DOHH2 (cell line): ENCODE data around the gene KCNK15.

Experiments used
- H3F3A ChIP-seq: fragments of 200-600 bp; sonication (generic), shearing (Covaris generic); 2 replicates; pipeline ENCODE4 v1.6.0; 2016; ENCODE audit warnings: antibody characterized with exemption, mild to moderate bottlenecking; ENCODE audit not compliant: control insufficient read depth, insufficient read depth
- H3K27ac ChIP-seq: fragments of 200-600 bp; sonication (generic); 2 replicates; pipeline ENCODE4 v1.5.1; 2014; ENCODE audit warnings: low read depth, mild to moderate bottlenecking, low read length, moderate library complexity
- H3K27me3 ChIP-seq: fragments of 200-600 bp; sonication (generic); 2 replicates; pipeline ENCODE4 v1.6.1; 2014; ENCODE audit warnings: mild to moderate bottlenecking, low read length, mixed read lengths; ENCODE audit not compliant: control insufficient read depth
- H3K36me3 ChIP-seq: fragments of 200-600 bp; sonication (generic); 2 replicates; pipeline ENCODE4 v1.6.1; 2014; ENCODE audit warnings: mild to moderate bottlenecking, low read length, moderate library complexity, mixed read lengths; ENCODE audit not compliant: control insufficient read depth
- H3K4me1 ChIP-seq: fragments of 200-600 bp; sonication (generic); 2 replicates; pipeline ENCODE4 v1.6.1; 2014; ENCODE audit warnings: mild to moderate bottlenecking, low read length, mixed read lengths; ENCODE audit not compliant: control insufficient read depth
- H3K4me2 ChIP-seq: fragments of 200-600 bp; sonication (generic); 2 replicates; pipeline ENCODE4 v1.6.0; 2014; ENCODE audit warnings: mild to moderate bottlenecking, low read length, moderate library complexity
- H3K4me3 ChIP-seq: fragments of 200-600 bp; sonication (generic); 2 replicates; pipeline ENCODE4 v1.5.1; 2014; ENCODE audit warnings: mild to moderate bottlenecking, low read length, mixed read lengths
- H3K79me2 ChIP-seq: fragments of 200-600 bp; sonication (generic); 2 replicates; pipeline ENCODE4 v1.6.1; 2014; ENCODE audit warnings: mild to moderate bottlenecking, low read length, mixed read lengths; ENCODE audit not compliant: control insufficient read depth
- H3K9me2 ChIP-seq: fragments of 200-600 bp; sonication (generic); replicated peaks from 2 replicates; pipeline ENCODE4 v1.6.1; 2014; ENCODE audit warnings: mild to moderate bottlenecking, low read length, mixed read lengths; ENCODE audit not compliant: control insufficient read depth
- H3K9me3 ChIP-seq: fragments of 200-600 bp; sonication (generic); 2 replicates; pipeline ENCODE4 v1.6.1; 2014; ENCODE audit warnings: antibody characterized with exemption, low read length, mixed read lengths; ENCODE audit not compliant: control insufficient read depth, insufficient read depth
- H4K20me1 ChIP-seq: fragments of 200-600 bp; sonication (generic); 2 replicates; pipeline ENCODE4 v1.6.0; 2014; ENCODE audit warnings: low read depth, mild to moderate bottlenecking, antibody characterized with exemption, low read length, moderate library complexity; ENCODE audit not compliant: control insufficient read depth, insufficient read depth
- CTCF ChIP-seq: fragments of 200-600 bp; sonication (generic); IDR thresholded peaks from one replicate; pipeline ENCODE4 v1.5.1; 2014; ENCODE audit warnings: antibody characterized with exemption, mild to moderate bottlenecking, low read depth, low read length; ENCODE audit not compliant: poor library complexity, severe bottlenecking
- EZH2phosphoT487 ChIP-seq: fragments of 200-600 bp; sonication (generic); IDR thresholded peaks from 2 replicates; pipeline ENCODE4 v1.6.1; 2017; ENCODE audit warnings: borderline replicate concordance, mild to moderate bottlenecking, antibody characterized with exemption, low read length, moderate library complexity, mixed read lengths

Gene KCNK15

GRCh38 chr20:44780226-44780625 lies 34.6 kb downstream of the KCNK15 start:
- TF ChIP-seq CTCF (no peak), EZH2phosphoT487 (no peak)
- no peaks in the 10 kb centered on the region for H3K9me2 ChIP-seq
- H3K9me3 ChIP-seq: no peaks in the 10 kb centered on the region
- H3K27ac ChIP-seq: no peak overlapping the region
- H3K36me3 ChIP-seq: no peaks in the 10 kb centered on the region
- no peak overlapping the region for H3K4me2 ChIP-seq
- H4K20me1 ChIP-seq: no peaks in the 10 kb centered on the region
- H3F3A ChIP-seq: no peaks in the 10 kb centered on the region
- H3K27me3 ChIP-seq: no peaks in the 10 kb centered on the region
- H3K79me2 ChIP-seq: no peaks in the 10 kb centered on the region
- no peaks in the 10 kb centered on the region for H3K4me1 ChIP-seq
- H3K4me3 ChIP-seq: no peak overlapping the region

- no peaks in the 10 kb centered on the region for H3K4me1 ChIP-seq
Observed at GRCh38 chr20:44781118-44781517, 35.5 kb downstream of the KCNK15 start.

GRCh38 chr20:44781791-44782190 lies 36.1 kb downstream of the KCNK15 start:
- Histone ChIP-seq H3F3A (no peaks in the 10 kb centered on the region), H4K20me1 (no peaks in the 10 kb centered on the region), H3K36me3 (no peaks in the 10 kb centered on the region), H3K79me2 (no peaks in the 10 kb centered on the region), H3K9me3 (no peaks in the 10 kb centered on the region), H3K4me2 (no peak overlapping the region), H3K9me2 (no peaks in the 10 kb centered on the region), H3K4me3 (no peak overlapping the region), H3K4me1 (no peaks in the 10 kb centered on the region), H3K27me3 (no peaks in the 10 kb centered on the region), H3K27ac (no peak overlapping the region)
- TF ChIP-seq EZH2phosphoT487: no peak
- TF ChIP-seq CTCF: no peak

More at GRCh38 chr20:44781118-44781517, 35.5 kb downstream of the KCNK15 start:
- TF ChIP-seq EZH2phosphoT487: no peak
- TF ChIP-seq CTCF: no peak
- H3K4me3 ChIP-seq: no peak overlapping the region
- H3K36me3 ChIP-seq: no peaks in the 10 kb centered on the region
- no peaks in the 10 kb centered on the region for H3F3A ChIP-seq
- no peak overlapping the region for H3K4me2 ChIP-seq
- H3K27ac ChIP-seq: no peak overlapping the region
- H4K20me1 ChIP-seq: no peaks in the 10 kb centered on the region
- no peaks in the 10 kb centered on the region for H3K27me3 ChIP-seq
- H3K9me3 ChIP-seq: no peaks in the 10 kb centered on the region
- no peaks in the 10 kb centered on the region for H3K9me2 ChIP-seq
- H3K79me2 ChIP-seq: no peaks in the 10 kb centered on the region

DNA sequence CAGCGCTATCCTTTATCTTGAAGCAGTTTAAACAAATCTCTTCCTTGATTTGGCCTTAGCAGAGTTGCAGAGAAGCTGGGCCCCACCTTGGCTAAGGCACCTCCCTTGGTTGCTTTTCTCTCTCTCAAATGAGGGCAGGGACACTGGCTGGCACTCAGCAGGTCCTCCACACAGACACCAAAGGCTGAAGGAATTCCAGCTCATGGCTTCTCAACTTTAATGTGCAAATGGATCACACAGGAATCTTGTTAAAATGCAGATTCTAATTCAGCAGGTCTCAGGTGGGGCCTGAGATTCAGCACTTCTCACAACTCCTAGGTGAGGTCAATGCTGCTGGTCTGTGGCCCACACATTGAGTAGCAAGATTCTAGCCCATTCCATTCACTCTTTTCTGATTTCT lies 39.0 kb downstream of the KCNK15 start:
- H3K36me3 ChIP-seq: no peaks in the 10 kb centered on the region
- no peak overlapping the region for H3K4me3 ChIP-seq
- no peaks in the 10 kb centered on the region for H3K27me3 ChIP-seq
- H4K20me1 ChIP-seq: no peaks in the 10 kb centered on the region
- no peaks in the 10 kb centered on the region for H3K4me1 ChIP-seq
- no peaks in the 10 kb centered on the region for H3F3A ChIP-seq
- no peaks in the 10 kb centered on the region for H3K79me2 ChIP-seq
- H3K9me3 ChIP-seq: no peaks in the 10 kb centered on the region
- no peak overlapping the region for H3K27ac ChIP-seq
- TF ChIP-seq CTCF: no peak
- no peak for TF ChIP-seq EZH2phosphoT487
- no peak overlapping the region for H3K4me2 ChIP-seq
- H3K9me2 ChIP-seq: no peaks in the 10 kb centered on the region
